ENCODE measurements around the gene PPP4R1.

PPP4R1 gene, protein sequence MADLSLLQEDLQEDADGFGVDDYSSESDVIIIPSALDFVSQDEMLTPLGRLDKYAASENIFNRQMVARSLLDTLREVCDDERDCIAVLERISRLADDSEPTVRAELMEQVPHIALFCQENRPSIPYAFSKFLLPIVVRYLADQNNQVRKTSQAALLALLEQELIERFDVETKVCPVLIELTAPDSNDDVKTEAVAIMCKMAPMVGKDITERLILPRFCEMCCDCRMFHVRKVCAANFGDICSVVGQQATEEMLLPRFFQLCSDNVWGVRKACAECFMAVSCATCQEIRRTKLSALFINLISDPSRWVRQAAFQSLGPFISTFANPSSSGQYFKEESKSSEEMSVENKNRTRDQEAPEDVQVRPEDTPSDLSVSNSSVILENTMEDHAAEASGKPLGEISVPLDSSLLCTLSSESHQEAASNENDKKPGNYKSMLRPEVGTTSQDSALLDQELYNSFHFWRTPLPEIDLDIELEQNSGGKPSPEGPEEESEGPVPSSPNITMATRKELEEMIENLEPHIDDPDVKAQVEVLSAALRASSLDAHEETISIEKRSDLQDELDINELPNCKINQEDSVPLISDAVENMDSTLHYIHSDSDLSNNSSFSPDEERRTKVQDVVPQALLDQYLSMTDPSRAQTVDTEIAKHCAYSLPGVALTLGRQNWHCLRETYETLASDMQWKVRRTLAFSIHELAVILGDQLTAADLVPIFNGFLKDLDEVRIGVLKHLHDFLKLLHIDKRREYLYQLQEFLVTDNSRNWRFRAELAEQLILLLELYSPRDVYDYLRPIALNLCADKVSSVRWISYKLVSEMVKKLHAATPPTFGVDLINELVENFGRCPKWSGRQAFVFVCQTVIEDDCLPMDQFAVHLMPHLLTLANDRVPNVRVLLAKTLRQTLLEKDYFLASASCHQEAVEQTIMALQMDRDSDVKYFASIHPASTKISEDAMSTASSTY

DNA sequence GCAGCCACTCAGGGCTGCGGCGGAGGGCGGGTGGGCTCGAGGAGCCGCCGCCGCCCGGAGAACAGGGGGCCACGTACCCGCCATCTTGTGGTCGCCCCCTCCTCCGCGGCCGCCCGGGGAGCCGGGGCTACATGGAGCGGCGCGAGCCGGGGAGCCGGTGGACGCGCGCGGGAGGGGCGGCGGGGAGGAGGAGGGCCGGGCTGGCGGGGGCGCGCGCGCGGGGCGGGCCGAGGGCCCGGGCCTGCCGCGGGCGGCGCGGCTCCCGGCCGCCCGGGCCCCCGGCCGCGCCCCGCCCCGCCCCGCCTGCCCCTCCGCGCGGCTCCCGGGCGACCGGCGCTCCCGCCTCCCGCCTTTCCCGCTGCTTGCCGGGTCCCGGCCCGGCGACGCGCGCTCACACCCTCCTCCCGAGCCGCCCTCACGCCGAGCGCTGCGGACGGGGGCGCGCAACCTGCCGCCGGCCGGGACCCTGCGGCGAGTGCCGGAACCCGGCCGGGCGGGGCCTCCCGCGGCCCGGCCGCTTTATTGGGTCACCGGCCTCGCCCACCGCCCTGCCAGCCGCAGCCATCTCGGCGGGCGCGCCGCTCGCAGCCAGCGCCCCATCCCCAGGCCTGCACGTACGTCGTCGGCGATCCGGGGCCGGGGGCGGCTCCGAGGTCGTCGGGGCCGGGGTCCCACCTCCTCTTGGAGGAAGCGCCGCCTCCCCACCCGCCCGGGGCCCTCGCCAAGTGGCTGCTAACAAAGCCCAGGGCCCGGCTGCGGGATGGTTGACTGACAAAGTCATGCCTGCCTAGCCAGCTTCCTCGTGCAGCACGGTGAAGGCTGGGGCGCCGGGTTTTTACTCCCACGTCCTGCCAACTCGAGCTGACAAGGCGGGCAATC, at the start of gene PPP4R1:
PPP4R1 (minus strand) TSS at position 159 of the 879 bp plus-strand sequence; CDS start at position 84, 75 bp downstream.
- TF ChIP-seq, protein P1, sequence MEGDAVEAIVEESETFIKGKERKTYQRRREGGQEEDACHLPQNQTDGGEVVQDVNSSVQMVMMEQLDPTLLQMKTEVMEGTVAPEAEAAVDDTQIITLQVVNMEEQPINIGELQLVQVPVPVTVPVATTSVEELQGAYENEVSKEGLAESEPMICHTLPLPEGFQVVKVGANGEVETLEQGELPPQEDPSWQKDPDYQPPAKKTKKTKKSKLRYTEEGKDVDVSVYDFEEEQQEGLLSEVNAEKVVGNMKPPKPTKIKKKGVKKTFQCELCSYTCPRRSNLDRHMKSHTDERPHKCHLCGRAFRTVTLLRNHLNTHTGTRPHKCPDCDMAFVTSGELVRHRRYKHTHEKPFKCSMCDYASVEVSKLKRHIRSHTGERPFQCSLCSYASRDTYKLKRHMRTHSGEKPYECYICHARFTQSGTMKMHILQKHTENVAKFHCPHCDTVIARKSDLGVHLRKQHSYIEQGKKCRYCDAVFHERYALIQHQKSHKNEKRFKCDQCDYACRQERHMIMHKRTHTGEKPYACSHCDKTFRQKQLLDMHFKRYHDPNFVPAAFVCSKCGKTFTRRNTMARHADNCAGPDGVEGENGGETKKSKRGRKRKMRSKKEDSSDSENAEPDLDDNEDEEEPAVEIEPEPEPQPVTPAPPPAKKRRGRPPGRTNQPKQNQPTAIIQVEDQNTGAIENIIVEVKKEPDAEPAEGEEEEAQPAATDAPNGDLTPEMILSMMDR (conservative IDR thresholded peaks at IDR 0.05; ENCODE audit: low read length) = no peak

DNA sequence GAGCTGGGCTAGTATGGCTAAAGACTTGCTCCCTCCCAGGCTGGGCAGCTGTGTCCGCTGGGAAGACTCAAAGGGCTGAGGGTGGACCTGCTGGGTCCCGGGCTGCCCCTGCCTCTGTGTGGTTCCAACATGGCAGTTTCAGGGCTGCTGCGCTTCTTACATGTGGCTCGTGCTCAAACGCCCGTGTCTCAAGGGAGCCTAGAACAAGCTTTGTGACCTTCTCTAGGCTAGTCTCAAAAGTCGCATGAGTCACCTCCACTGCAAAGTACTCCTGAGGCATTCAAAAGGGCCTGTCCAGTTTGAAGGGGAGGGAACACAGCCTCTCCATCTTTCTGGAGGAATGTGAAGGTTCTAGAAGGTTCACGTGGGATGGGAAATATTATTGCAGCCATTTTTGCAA, 49.0 kb upstream of the PPP4R1 start:
- DNase-seq (ENCODE audit: low read depth) = no peak
- no peak overlapping the region for H3K4me3 ChIP-seq (ENCODE audit: low read length)
- TF ChIP-seq, protein P1 (conservative IDR thresholded peaks at IDR 0.05; ENCODE audit: low read length) = no peak

More for the DNA sequence above, at the start of gene PPP4R1:
- peak within 1 kb of the TSS; percentile 82 for H3K4me3 ChIP-seq (ENCODE audit: low read length)
- peak; percentile 66 for DNase-seq (ENCODE audit: low read depth)

DNA sequence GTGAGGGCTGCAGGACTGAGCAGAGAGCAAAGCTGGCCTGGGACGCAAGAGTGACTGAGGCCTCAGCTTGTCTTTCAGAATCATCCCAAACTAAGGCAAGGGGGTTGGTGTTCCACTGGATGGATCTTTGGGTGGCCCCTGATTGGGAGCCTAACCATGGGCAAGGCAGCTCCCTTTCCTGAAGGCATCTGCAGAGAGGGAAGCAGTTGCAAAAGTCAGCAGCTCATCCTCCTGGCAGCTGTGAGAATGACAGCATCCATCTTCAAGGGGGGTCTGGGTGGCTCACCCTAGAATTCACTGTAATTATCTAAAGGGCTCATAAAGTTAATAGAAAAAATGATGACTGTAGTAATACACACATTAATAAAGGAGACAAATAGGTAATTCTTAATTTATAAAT, 47.2 kb upstream of the PPP4R1 start:
- no peak overlapping the region for H3K4me3 ChIP-seq (ENCODE audit: low read length)
- DNase-seq (ENCODE audit: low read depth) = no peak
- TF ChIP-seq, protein P1 (conservative IDR thresholded peaks at IDR 0.05; ENCODE audit: low read length) = peak; percentile 55

DNA sequence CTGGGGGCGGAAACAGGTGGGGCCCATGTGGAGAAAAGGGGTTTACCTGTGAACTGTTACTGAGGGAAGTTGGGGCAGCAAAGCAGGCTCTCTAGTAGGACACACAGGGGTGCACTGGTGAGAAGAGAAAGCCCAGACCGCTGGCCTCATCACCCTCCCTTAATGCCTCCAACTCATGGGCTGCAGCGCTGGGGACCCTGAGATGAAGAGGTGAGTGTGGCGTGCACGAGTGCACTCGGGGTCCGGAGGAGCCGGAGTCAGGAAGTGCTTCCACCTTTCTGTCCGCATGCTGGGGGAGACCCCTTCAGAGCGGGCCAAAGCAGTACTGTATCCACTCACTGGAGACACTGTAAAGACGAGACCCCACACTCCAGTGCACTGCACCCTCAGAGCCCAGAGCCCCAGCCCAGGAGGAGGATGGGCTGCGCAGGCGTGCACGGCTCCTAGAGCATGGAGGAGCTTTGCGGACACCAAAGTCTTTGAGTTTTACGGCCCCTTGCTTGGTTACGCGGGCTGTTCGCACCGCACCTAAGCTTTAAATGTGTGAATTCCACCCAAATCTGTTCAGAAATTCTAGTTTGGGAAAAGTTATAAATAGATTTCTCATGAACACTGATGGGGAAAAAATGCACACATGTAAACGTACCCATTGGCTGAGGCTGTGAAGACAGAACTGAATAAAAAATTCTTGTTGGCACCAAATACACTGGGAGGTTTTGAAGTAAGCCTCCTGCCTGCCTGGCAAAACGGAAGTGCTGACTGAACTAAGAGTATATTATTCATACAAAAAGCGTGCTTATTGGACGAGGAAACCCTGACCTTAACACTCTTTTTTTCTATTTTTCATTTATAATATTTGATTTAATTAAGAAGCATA, 45.4 kb upstream of the PPP4R1 start:
- H3K4me3 ChIP-seq (ENCODE audit: low read length) = no peak overlapping the region
- TF ChIP-seq, protein P1 (conservative IDR thresholded peaks at IDR 0.05; ENCODE audit: low read length) = no peak
- no peak for DNase-seq (ENCODE audit: low read depth)

DNA sequence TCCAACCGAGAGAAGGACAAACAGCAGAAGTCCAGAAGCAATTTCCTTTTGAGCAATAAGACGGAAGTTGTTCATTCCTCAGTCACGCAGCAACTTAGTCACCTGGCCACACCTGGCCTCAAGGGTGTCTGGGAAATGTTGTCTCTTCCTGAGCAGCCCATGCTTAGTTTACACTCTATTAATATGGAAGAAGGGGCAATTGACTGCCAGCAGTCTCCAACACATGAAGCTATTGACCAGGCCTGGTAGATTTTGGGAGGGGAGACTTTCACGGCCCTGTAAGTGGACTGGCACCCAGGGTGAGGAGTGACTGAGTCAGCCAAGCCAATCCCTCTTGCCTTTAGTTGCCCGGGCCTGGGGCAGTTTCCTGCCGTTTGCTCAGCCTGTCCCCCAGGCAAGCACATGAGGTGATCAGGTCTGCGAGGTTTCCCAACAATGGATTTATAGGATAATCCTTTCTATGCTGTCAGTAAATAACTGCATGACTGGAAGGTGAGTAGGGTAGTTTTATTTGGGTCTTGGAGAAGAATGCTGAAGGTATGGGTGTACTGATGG, 43.8 kb upstream of the PPP4R1 start:
- TF ChIP-seq, protein P1 (conservative IDR thresholded peaks at IDR 0.05; ENCODE audit: low read length) = no peak
- no peak for DNase-seq (ENCODE audit: low read depth)
- H3K4me3 ChIP-seq (ENCODE audit: low read length) = no peak overlapping the region

All from AG10803 (cell line).